ENCODE data around the gene FOXA3.

Gene FOXA3

GRCh38 chr19:45882652-45883585 lies 18.8 kb downstream of the FOXA3 start (continued):
- TF ChIP-seq ZNF768 (tag by site-specific recombination; IDR thresholded peaks at IDR 0.05) (peak; percentile 62; the same call in 1 of the 2 replicates), ZEB2 (tag by site-specific recombination; IDR thresholded peaks at IDR 0.05) (0 out of 2 replicates have a peak, but pooled peaks have one; percentile 36), ZBTB48 (tag by site-specific recombination; IDR thresholded peaks at IDR 0.05) (peak; percentile 85; the same call in 1 of the 2 replicates), BCL11B (tag by site-specific recombination; IDR thresholded peaks at IDR 0.05; ENCODE audit: low read depth) (peak; percentile 52; the same call in 1 of the 2 replicates), ZNF324 (tag by site-specific recombination; IDR thresholded peaks at IDR 0.05) (peak; percentile 81; the same call in 1 of the 2 replicates), SCRT1 (tag by site-specific recombination; IDR thresholded peaks at IDR 0.05; ENCODE audit: borderline replicate concordance) (peak; percentile 99), KLF7 (tag by site-specific recombination; IDR thresholded peaks at IDR 0.05; ENCODE audit: borderline replicate concordance) (peak; percentile 30; the same call in 1 of the 2 replicates), ZNF174 (tag by site-specific recombination; IDR thresholded peaks at IDR 0.05) (0 out of 2 replicates have a peak, but pooled peaks have one; percentile 52), ZNF580 (tag by site-specific recombination; IDR thresholded peaks at IDR 0.05) (peak; percentile 76), PRDM10 (tag by site-specific recombination; IDR thresholded peaks at IDR 0.05) (0 out of 2 replicates have a peak, but pooled peaks have one; percentile 9)

GRCh38 chr19:45883586-45883880 lies 19.4 kb downstream of the FOXA3 start:
- POLR2A ChIA-PET = interaction anchor here (1.4 to 2.3 kb wide), 2 partner anchors 66 to 114 kb away, joined by 5 to 7 read pairs; partner anchors contain the start of gene SIX5

More at GRCh38 chr19:45883586-45883880, 19.4 kb downstream of the FOXA3 start:
- CTCF ChIA-PET = interaction anchor here (0.6 to 8.8 kb wide), 12 partner anchors 9 to 380 kb away, joined by 3 to 91 read pairs (median 4); partner anchors contain the start of genes FOXA3 and SYMPK
- H3K9me3 ChIP-seq (ENCODE audit: control insufficient read depth, insufficient read depth, low read depth, low read length) = no peaks in the 10 kb centered on the region
- H3K4me1 ChIP-seq (ENCODE audit: control insufficient read depth, insufficient read depth, low read length) = peaks cover 13% of the 10 kb centered on the region
- H3K27ac ChIP-seq (ENCODE audit: extremely low read depth, low read depth, low read length) = peak overlapping the region; percentile 28
- TF ChIP-seq ZNF624 (tag by site-specific recombination; IDR thresholded peaks at IDR 0.05) (no peak), ZBTB48 (tag by site-specific recombination; IDR thresholded peaks at IDR 0.05) (peak; percentile 16; the same call in 1 of the 2 replicates), ZNF561 (tag by site-specific recombination; IDR thresholded peaks at IDR 0.05; ENCODE audit: borderline replicate concordance) (no peak), SP2 (tag by site-specific recombination; IDR thresholded peaks at IDR 0.05) (no peak), PATZ1 (tag by site-specific recombination; IDR thresholded peaks at IDR 0.05) (peak; percentile 32; the same call in 1 of the 2 replicates), ZNF76 (tag by site-specific recombination; IDR thresholded peaks at IDR 0.05; ENCODE audit: borderline replicate concordance, low read depth) (no peak), ZNF354C (tag by site-specific recombination; IDR thresholded peaks at IDR 0.05; ENCODE audit: borderline replicate concordance, low read depth) (no peak), FEZF1 (tag by site-specific recombination; IDR thresholded peaks at IDR 0.05) (no peak), TSHZ1 (tag by site-specific recombination; IDR thresholded peaks at IDR 0.05; ENCODE audit: borderline replicate concordance) (no peak)
- H3K36me3 ChIP-seq (ENCODE audit: control insufficient read depth in 2 of 2, insufficient read depth in 1 of 2, low read length in 2 of 2) = peaks cover 0 to 16% of the 10 kb centered on the region in 2 experiments; a peak in 1 of 3 replicates
- no peak overlapping the region for H3K4me3 ChIP-seq (ENCODE audit: low read depth, low read length)

Measured in HEK293 (cell line).